PC-9 (cell line): ENCODE data around the gene PKD1L1. TPM values are rescaled to one million over a fixed set of nuclear protein-coding genes. Genes with fewer than 3 reads are reported as not detected.

Source experiments
- BruUV-seq: library from RNA; stranded (reverse); fragments of 400-500 nt; replicated peaks from 2 replicates; lab custom pipeline; 2021; lab: Mats Ljungman, UMichigan
- CTCF ChIA-PET: fragments of 300-600 bp; sonication (Branson Sonifier 250); formaldehyde crosslinking; loops from one replicate; lab custom pipeline; 2022; ENCODE audit warnings: antibody characterized with exemption; lab: Charles Lee
- POLR2A ChIA-PET: fragments of 300-600 bp; sonication (Branson Sonifier 250); formaldehyde crosslinking; loops from one replicate; lab custom pipeline; 2022; ENCODE audit warnings: antibody characterized with exemption; ENCODE audit not compliant: unreplicated experiment; lab: Charles Lee
- DNase-seq, 2 experiments: peaks; one replicate each; pipeline versions ENCODE4 v3.0.0 to v3.0.0-alpha.2; 2015 to 2022; ENCODE audit warnings: mixed read lengths in 1 of 2
- H2AFZ ChIP-seq: fragments of 200-600 bp; sonication (generic); 2 replicates; pipeline ENCODE4 v1.8.1; 2017; ENCODE audit warnings: antibody characterized with exemption
- H3F3A ChIP-seq: fragments of 200-600 bp; sonication (generic); 2 replicates; pipeline ENCODE4 v1.8.1; 2017; ENCODE audit warnings: antibody characterized with exemption, mild to moderate bottlenecking, low read depth; ENCODE audit not compliant: insufficient read depth
- H3K27ac ChIP-seq: fragments of 200-600 bp; sonication (generic); 2 replicates; pipeline ENCODE4 v1.6.1; 2016; ENCODE audit warnings: mixed run types
- H3K27me3 ChIP-seq: fragments of 200-600 bp; sonication (generic); 2 replicates; pipeline ENCODE4 v1.6.1; 2016; ENCODE audit warnings: low read depth, mixed run types; ENCODE audit not compliant: insufficient read depth
- H3K36me3 ChIP-seq: fragments of 200-600 bp; sonication (generic); 2 replicates; pipeline ENCODE4 v1.6.1; 2016; ENCODE audit warnings: low read depth, mixed run types
- H3K4me1 ChIP-seq: fragments of 200-600 bp; sonication (generic); replicated peaks from 2 replicates; pipeline ENCODE4 v1.6.1; 2016; ENCODE audit warnings: mixed run types; ENCODE audit not compliant: insufficient read depth
- H3K4me2 ChIP-seq: fragments of 200-600 bp; sonication (generic); 2 replicates; pipeline ENCODE4 v1.6.1; 2017; ENCODE audit warnings: mixed run types
- H3K4me3 ChIP-seq: fragments of 200-600 bp; sonication (generic); 2 replicates; pipeline ENCODE4 v1.6.1; 2016; ENCODE audit warnings: mixed run types
- H3K79me2 ChIP-seq: fragments of 200-600 bp; sonication (generic); 2 replicates; pipeline ENCODE4 v1.6.1; 2017; ENCODE audit warnings: low read depth, mixed run types
- H3K9me2 ChIP-seq: fragments of 200-600 bp; sonication (generic); 2 replicates; pipeline ENCODE4 v1.8.1; 2017; ENCODE audit warnings: mild to moderate bottlenecking; ENCODE audit not compliant: insufficient read depth
- H3K9me3 ChIP-seq: fragments of 200-600 bp; sonication (generic); 2 replicates; pipeline ENCODE4 v1.8.1; 2016; ENCODE audit warnings: low read depth; ENCODE audit not compliant: insufficient read depth
- H4K20me1 ChIP-seq: fragments of 200-600 bp; sonication (generic); 2 replicates; pipeline ENCODE4 v1.8.1; 2017; ENCODE audit not compliant: insufficient read depth
- EZH2 ChIP-seq: fragments of 200-600 bp; sonication (generic); IDR thresholded peaks from 2 replicates; pipeline ENCODE4 v1.8.0; 2017; ENCODE audit warnings: antibody characterized with exemption, low read depth
- intact Hi-C: fragments of 100-400 bp; cut with micrococcal nuclease; formaldehyde crosslinking; loops from one replicate; pipeline ENCODE4 v1.10.0; 2022; ENCODE audit not compliant: unreplicated experiment
- total RNA-seq: library from RNA; stranded (reverse); gene quantifications from 2 replicates; pipeline ENCODE4 v1.2.3, GENCODE V29; 2021
- TF ChIP-seq, protein P1 (sequence below): fragments of 200-600 bp; sonication (generic); conservative IDR thresholded peaks from 2 replicates; pipeline ENCODE4 v1.6.1; 2017; ENCODE audit warnings: mixed run types, antibody characterized with exemption, mild to moderate bottlenecking, moderate library complexity

Gene PKD1L1
- total RNA-seq, 1 experiment from 2014 or later, result 0.07 TPM

DNA sequence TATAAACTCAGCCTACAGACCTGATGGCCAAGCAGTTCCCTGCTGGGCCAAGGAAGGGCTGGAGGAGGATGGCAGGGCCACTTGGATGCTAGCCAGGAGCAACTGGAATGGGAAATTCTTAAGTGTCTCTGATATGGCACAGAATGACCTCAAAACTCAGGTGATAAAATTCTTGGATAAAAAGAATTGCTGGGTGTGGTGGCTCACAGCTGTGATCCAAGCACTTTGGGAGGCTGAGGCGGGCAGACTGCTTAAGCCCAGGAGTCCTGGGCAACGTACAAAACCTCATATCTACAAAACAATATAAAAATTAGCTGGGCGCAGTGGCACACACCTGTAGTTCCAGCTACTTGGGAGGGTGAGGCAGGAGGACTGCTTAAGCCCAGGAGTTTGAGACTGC is 14.0 kb upstream of the PKD1L1 start:
- H3K4me3 ChIP-seq, result no peak overlapping the region
- H3K4me1 ChIP-seq, result no peaks in the 10 kb centered on the region
- TF ChIP-seq EZH2, result no peak
- TF ChIP-seq, protein P1, sequence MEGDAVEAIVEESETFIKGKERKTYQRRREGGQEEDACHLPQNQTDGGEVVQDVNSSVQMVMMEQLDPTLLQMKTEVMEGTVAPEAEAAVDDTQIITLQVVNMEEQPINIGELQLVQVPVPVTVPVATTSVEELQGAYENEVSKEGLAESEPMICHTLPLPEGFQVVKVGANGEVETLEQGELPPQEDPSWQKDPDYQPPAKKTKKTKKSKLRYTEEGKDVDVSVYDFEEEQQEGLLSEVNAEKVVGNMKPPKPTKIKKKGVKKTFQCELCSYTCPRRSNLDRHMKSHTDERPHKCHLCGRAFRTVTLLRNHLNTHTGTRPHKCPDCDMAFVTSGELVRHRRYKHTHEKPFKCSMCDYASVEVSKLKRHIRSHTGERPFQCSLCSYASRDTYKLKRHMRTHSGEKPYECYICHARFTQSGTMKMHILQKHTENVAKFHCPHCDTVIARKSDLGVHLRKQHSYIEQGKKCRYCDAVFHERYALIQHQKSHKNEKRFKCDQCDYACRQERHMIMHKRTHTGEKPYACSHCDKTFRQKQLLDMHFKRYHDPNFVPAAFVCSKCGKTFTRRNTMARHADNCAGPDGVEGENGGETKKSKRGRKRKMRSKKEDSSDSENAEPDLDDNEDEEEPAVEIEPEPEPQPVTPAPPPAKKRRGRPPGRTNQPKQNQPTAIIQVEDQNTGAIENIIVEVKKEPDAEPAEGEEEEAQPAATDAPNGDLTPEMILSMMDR, result no peak
- no TSS peak for BruUV-seq
- H3K9me3 ChIP-seq, result no peaks in the 10 kb centered on the region
- no peaks in the 10 kb centered on the region for H3K79me2 ChIP-seq
- H3K36me3 ChIP-seq, result peaks cover 56% of the 10 kb centered on the region
- H3K9me2 ChIP-seq, result no peaks in the 10 kb centered on the region
- H4K20me1 ChIP-seq, result no peaks in the 10 kb centered on the region
- ChIA-PET CTCF (interaction anchor here (0.6 kb wide), 2 partner anchors 17 to 523 kb away, joined by 3 to 5 read pairs; no protein-coding TSS in a partner anchor), POLR2A (no interaction called here)
- no peaks in the 10 kb centered on the region for H3F3A ChIP-seq
- H3K27ac ChIP-seq, result no peak overlapping the region
- no peak overlapping the region for H3K4me2 ChIP-seq
- H2AFZ ChIP-seq, result no peak overlapping the region
- no peaks in the 10 kb centered on the region for H3K27me3 ChIP-seq
- intact Hi-C loops, result no loop called here
- no peak for DNase-seq

DNA sequence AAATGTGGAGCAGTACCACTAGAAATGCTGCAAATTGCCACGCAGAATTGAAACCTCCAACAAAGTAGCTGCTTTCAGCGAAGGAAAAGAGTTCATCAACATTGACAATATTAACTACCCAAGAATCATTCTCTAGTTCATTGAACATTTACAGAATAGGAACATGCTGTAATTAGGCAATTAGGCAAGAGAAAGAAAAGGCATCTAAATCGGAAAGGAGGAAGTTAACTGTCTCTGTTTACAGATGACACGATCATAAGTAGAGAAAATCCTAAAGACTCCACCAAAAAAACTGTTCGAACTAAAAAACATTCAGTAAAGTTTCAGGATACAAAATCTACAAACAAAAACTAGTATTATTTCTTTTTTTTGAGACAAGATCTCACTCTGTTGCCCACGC is 8.9 kb upstream of the PKD1L1 start:
- Histone ChIP-seq H3K27ac (no peak overlapping the region), H4K20me1 (no peaks in the 10 kb centered on the region), H3K4me1 (peaks cover under 1% of the 10 kb centered on the region), H2AFZ (no peak overlapping the region), H3K79me2 (no peaks in the 10 kb centered on the region), H3K9me2 (no peaks in the 10 kb centered on the region), H3K36me3 (peaks cover 25% of the 10 kb centered on the region), H3K27me3 (no peaks in the 10 kb centered on the region), H3K4me2 (no peak overlapping the region), H3K9me3 (no peaks in the 10 kb centered on the region), H3F3A (peaks cover 7% of the 10 kb centered on the region), H3K4me3 (no peak overlapping the region)
- no peak for TF ChIP-seq EZH2
- TF ChIP-seq, protein P1, result no peak
- intact Hi-C loops, result no loop called here
- no peak for DNase-seq
- BruUV-seq, result no TSS peak
- CTCF ChIA-PET, result no interaction called here
- POLR2A ChIA-PET, result interaction anchor here (0.7 kb wide), 1 partner anchor 761 kb away, joined by 4 read pairs; no protein-coding TSS in a partner anchor

DNA sequence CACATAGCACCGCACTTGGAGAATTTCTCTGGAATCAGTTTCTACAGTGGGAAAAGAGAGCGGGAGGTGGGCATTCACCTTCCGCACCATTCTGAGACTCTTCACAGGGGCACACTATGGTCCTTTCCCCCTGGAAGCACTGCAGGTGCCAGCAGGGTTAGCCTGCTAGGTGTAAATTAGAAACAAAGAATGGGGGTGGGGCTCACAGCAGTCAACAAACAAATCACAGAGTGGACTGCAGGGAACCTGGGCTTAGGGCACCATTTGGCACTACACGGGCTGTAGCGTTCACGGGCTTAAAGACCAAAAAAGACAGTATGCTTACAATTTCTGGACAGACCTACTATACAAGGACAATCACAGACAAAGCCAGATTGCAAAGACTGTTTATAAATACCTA is 8.0 kb upstream of the PKD1L1 start:
- CTCF ChIA-PET, result no interaction called here
- no TSS peak for BruUV-seq
- TF ChIP-seq, protein P1, result no peak
- no peak for TF ChIP-seq EZH2

More for the DNA sequence above, 8.0 kb upstream of the PKD1L1 start:
- Histone ChIP-seq H3K9me3 (no peaks in the 10 kb centered on the region), H3K27me3 (no peaks in the 10 kb centered on the region), H3K4me2 (no peak overlapping the region), H2AFZ (no peak overlapping the region), H3K9me2 (no peaks in the 10 kb centered on the region), H3F3A (peaks cover 16% of the 10 kb centered on the region), H3K79me2 (no peaks in the 10 kb centered on the region), H3K36me3 (peaks cover 18% of the 10 kb centered on the region; the same call in 1 of the 2 replicates), H3K4me3 (no peak overlapping the region), H3K4me1 (peaks cover 10% of the 10 kb centered on the region), H3K27ac (no peak overlapping the region), H4K20me1 (no peaks in the 10 kb centered on the region)
- POLR2A ChIA-PET, result no interaction called here
- intact Hi-C loops, result no loop called here
- no peak for DNase-seq
